Lung (tissue), 12 donors: ENCODE data around the gene CNTN5. TPM values are rescaled to one million over a fixed set of nuclear protein-coding genes. Genes with fewer than 3 reads are reported as not detected.

Experiments
- ATAC-seq: fragments of 200-7000 bp; cut with Tn5 transposase; one replicate; pipeline ENCODE4 v1.9.1; 2020; ENCODE audit warnings: moderate number of reproducible peaks; ENCODE audit not compliant: insufficient read depth, low FRiP score
- DNase-seq, 3 donors: peaks; one replicate each; pipeline ENCODE4 v3.0.0-alpha.2; 2013 to 2017
- H3K27ac ChIP-seq, 2 donors: one replicate each; pipeline ENCODE4 v1.5.1; 2013; ENCODE audit warnings: mild to moderate bottlenecking in 2 of 2, moderate library complexity in 2 of 2, control low read depth in 1 of 2, inconsistent platforms in 1 of 2, low read depth in 1 of 2, low read length in 1 of 2
- H3K27me3 ChIP-seq, 3 donors: one replicate each; pipeline ENCODE4 v1.5.1; 2013; ENCODE audit warnings: low read length in 2 of 3; ENCODE audit not compliant: control insufficient read depth in 3 of 3, insufficient read depth in 3 of 3
- H3K36me3 ChIP-seq, 4 donors: one replicate each; pipeline ENCODE4 v1.5.1; 2013; ENCODE audit warnings: low read length in 4 of 4, mild to moderate bottlenecking in 1 of 4, moderate library complexity in 1 of 4; ENCODE audit not compliant: control insufficient read depth in 4 of 4, insufficient read depth in 4 of 4
- H3K4me1 ChIP-seq, 5 donors: one replicate each; pipeline ENCODE4 v1.5.1; 2013; ENCODE audit warnings: low read length in 5 of 5, mild to moderate bottlenecking in 2 of 5, moderate library complexity in 1 of 5; ENCODE audit not compliant: control insufficient read depth in 5 of 5, insufficient read depth in 5 of 5
- H3K4me3 ChIP-seq: one replicate; pipeline ENCODE4 v1.5.1; 2013; ENCODE audit warnings: mild to moderate bottlenecking, control low read depth, moderate library complexity
- H3K9ac ChIP-seq, 2 donors: one replicate each; pipeline ENCODE4 v1.5.1; 2013; ENCODE audit warnings: low read length in 2 of 2, control low read depth in 1 of 2; ENCODE audit not compliant: insufficient read depth in 1 of 2
- H3K9me3 ChIP-seq, 4 donors: one replicate each; pipeline ENCODE4 v1.5.1; 2013; ENCODE audit warnings: low read length in 3 of 4, mild to moderate bottlenecking in 1 of 4, moderate library complexity in 1 of 4; ENCODE audit not compliant: control insufficient read depth in 4 of 4, insufficient read depth in 3 of 4
- CTCF ChIP-seq: IDR thresholded peaks from 2 replicates; pipeline ENCODE4 v1.5.1; 2012; ENCODE audit warnings: mild to moderate bottlenecking; ENCODE audit errors: control extremely low read depth, extremely low read depth
- WGBS, 2 donors: extraction: QIAGEN DNeasy Blood & Tissue Kit; methylation state at CpG; one replicate each; pipeline ENCODE4 v1.1.7; 2013; 5-methylcytosine and 5-hydroxymethylcytosine counted together
- polyA plus RNA-seq, 2 donors: library from polyadenylated mRNA; stranded (reverse); fragments of 200-250 nt; gene quantifications; one replicate each; pipeline ENCODE4 v1.2.1, GENCODE V29; 2013
- total RNA-seq, 2 donors: library from RNA; depleted of rRNA in 1 of 2; stranded (reverse); fragments of >200 nt in 1 of 2; gene quantifications; one replicate each; pipeline ENCODE4 v1.2.1, GENCODE V29; 2014 to 2021
- donor health status: control.
- donor health status: control.
- donor health status: Bipolar disorder and iron deficiency.
- donor health status: healthy.
- donor health status: DM: yes; HTN: yes; CAD: no.

The CNTN5 gene
- total and polyA plus RNA-seq, 4 donors, result 0.10 to 0.80 (median 0.44) TPM

GRCh38 chr11:100224541-100225034, 1203.8 kb downstream of the CNTN5 start:
- H3K4me1 ChIP-seq, result no peaks in the 10 kb centered on the region
- H3K27ac ChIP-seq, result no peak overlapping the region
- no peak for TF ChIP-seq CTCF
- H3K27me3 ChIP-seq, result no peaks in the 10 kb centered on the region
- no peak overlapping the region for H3K9ac ChIP-seq
- ATAC-seq, result no peak
- no peak overlapping the region for H3K4me3 ChIP-seq
- no peaks in the 10 kb centered on the region for H3K36me3 ChIP-seq
- H3K9me3 ChIP-seq, result no peaks in the 10 kb centered on the region
- DNase-seq, result no peak
- 85% methylated on average over 1 of the region's 1 CpG for WGBS, 2 donors

GRCh38 chr11:100229086-100229485, 1208.3 kb downstream of the CNTN5 start:
- ATAC-seq (no peak), DNase-seq (no peak)
- Histone ChIP-seq H3K4me3 (no peak overlapping the region), H3K9me3 (no peaks in the 10 kb centered on the region), H3K27me3 (no peaks in the 10 kb centered on the region), H3K4me1 (no peaks in the 10 kb centered on the region), H3K27ac (no peak overlapping the region), H3K36me3 (no peaks in the 10 kb centered on the region), H3K9ac (no peak overlapping the region)
- 50 to 67% methylated on average over 1 of the region's 1 CpG for WGBS, 2 donors
- no peak for TF ChIP-seq CTCF

- WGBS, 2 donors, result 72 to 76% methylated on average over 2 of the region's 2 CpGs
- ATAC-seq (no peak), DNase-seq (no peak)
- Histone ChIP-seq H3K4me3 (no peak overlapping the region), H3K36me3 (no peaks in the 10 kb centered on the region), H3K27ac (no peak overlapping the region), H3K9ac (no peak overlapping the region), H3K4me1 (no peaks in the 10 kb centered on the region), H3K27me3 (no peaks in the 10 kb centered on the region), H3K9me3 (peaks cover 0 to 3% (median 0%) of the 10 kb centered on the region in 4 donors)
- no peak for TF ChIP-seq CTCF
These were observed 1211.3 kb downstream of the CNTN5 start for GRCh38 chr11:100232006-100232405.

- no peaks in the 10 kb centered on the region for H3K36me3 ChIP-seq
- no peak for TF ChIP-seq CTCF
- H3K9ac ChIP-seq, result no peak overlapping the region
- no peaks in the 10 kb centered on the region for H3K27me3 ChIP-seq
- ATAC-seq, result no peak
- H3K27ac ChIP-seq, result no peak overlapping the region
- peak in 2 of 3 donors; percentile 24 to 69 for DNase-seq
- WGBS, 2 donors, result 68 to 84% methylated on average over 4 of the region's 4 CpGs
- H3K4me1 ChIP-seq, result no peaks in the 10 kb centered on the region
- H3K9me3 ChIP-seq, result peaks cover 0 to 3% (median 0%) of the 10 kb centered on the region in 4 donors
- no peak overlapping the region for H3K4me3 ChIP-seq
These were observed 1214.3 kb downstream of the CNTN5 start for GRCh38 chr11:100235085-100235484.
